B cell (primary cell): ENCODE measurements around the gene ZBTB7A. TPM values are rescaled to one million over a fixed set of nuclear protein-coding genes. Genes with fewer than 3 reads are reported as not detected.

Source experiments
- ATAC-seq: fragments of 200-7000 bp; cut with Tn5 transposase; one replicate; pipeline ENCODE4 v1.10.0; 2021; ENCODE audit warnings: low read depth, mild to moderate bottlenecking, moderate number of reproducible peaks, moderate library complexity
- CTCF ChIA-PET: fragments of 350-600 bp; sonication (Branson Sonifier 250); formaldehyde crosslinking; loops from one replicate; lab custom pipeline; 2021; ENCODE audit warnings: antibody characterized with exemption, inconsistent platforms; lab: Charles Lee
- POLR2A ChIA-PET: fragments of 350-600 bp; sonication (Branson Sonifier 250); formaldehyde crosslinking; loops from one replicate; lab custom pipeline; 2021; ENCODE audit warnings: antibody characterized with exemption; lab: Charles Lee
- DNase-seq: peaks from one replicate; pipeline ENCODE4 v3.0.0; 2013
- H2AFZ ChIP-seq: 2 replicates; pipeline ENCODE4 v1.6.1; 2012; ENCODE audit warnings: mild to moderate bottlenecking, low read depth, low read length; ENCODE audit not compliant: insufficient read depth, poor library complexity, severe bottlenecking
- H3K27ac ChIP-seq, 2 donors: 1 replicate in 1 of 2; 2 replicates in 1 of 2; pipeline ENCODE4 v1.5.1; 2012 to 2013; ENCODE audit warnings: low read length in 2 of 2, mild to moderate bottlenecking in 2 of 2, moderate library complexity in 1 of 2
- H3K27me3 ChIP-seq, 4 experiments: fragments of 200-600 bp in 1 of 4; sonication (generic) in 1 of 4; replicated peaks in 1 of 4; 1 replicate in 2 of 4; 2 replicates in 2 of 4; pipeline versions ENCODE4 v1.6.1 to v1.7.0; 2013 to 2016; ENCODE audit warnings: low read length in 3 of 4, mild to moderate bottlenecking in 2 of 4, mixed read lengths in 1 of 4, moderate library complexity in 1 of 4; ENCODE audit not compliant: insufficient read depth in 4 of 4, control insufficient read depth in 3 of 4; ENCODE audit errors: control extremely low read depth in 1 of 4
- H3K36me3 ChIP-seq, 2 experiments: replicated peaks in 1 of 2; 1 replicate in 1 of 2; 2 replicates in 1 of 2; pipeline versions ENCODE4 v1.6.1 to v1.7.1; 2013; ENCODE audit warnings: low read length in 1 of 2; ENCODE audit not compliant: insufficient read depth in 2 of 2, control insufficient read depth in 1 of 2; ENCODE audit errors: control extremely low read depth in 1 of 2, extremely low read depth in 1 of 2
- H3K4me1 ChIP-seq, 2 donors: fragments of 200-600 bp in 1 of 2; sonication (generic) in 1 of 2; 1 replicate in 1 of 2; 2 replicates in 1 of 2; pipeline versions ENCODE4 v1.5.1 to v1.6.1; 2013 to 2017; ENCODE audit warnings: low read length in 2 of 2; ENCODE audit not compliant: control insufficient read depth in 2 of 2, insufficient read depth in 2 of 2
- H3K4me2 ChIP-seq: replicated peaks from 2 replicates; pipeline ENCODE3; 2012; ENCODE audit warnings: mild to moderate bottlenecking, low read depth, low read length; ENCODE audit not compliant: poor library complexity, severe bottlenecking
- H3K4me3 ChIP-seq, 5 experiments: fragments of 200-600 bp in 1 of 5; sonication (generic) in 1 of 5; 1 replicate in 3 of 5; 2 replicates in 2 of 5; pipeline versions ENCODE4 v1.5.1 to v1.7.0; 2011 to 2016; ENCODE audit warnings: low read length in 4 of 5, mild to moderate bottlenecking in 4 of 5, low read depth in 2 of 5, control low read depth in 1 of 5, moderate library complexity in 1 of 5; ENCODE audit not compliant: insufficient read depth in 1 of 5; ENCODE audit errors: control extremely low read depth in 1 of 5, extremely low read depth in 1 of 5
- H3K79me2 ChIP-seq: fragments of 200-600 bp; sonication (generic); one replicate; pipeline ENCODE4 v1.6.0; 2016; ENCODE audit warnings: low read length; ENCODE audit not compliant: control insufficient read depth, insufficient read depth
- H3K9ac ChIP-seq: fragments of 200-600 bp; sonication (generic); 2 replicates; pipeline ENCODE4 v1.6.1; 2017; ENCODE audit warnings: mild to moderate bottlenecking, low read length, moderate library complexity
- H3K9me3 ChIP-seq, 3 donors: one replicate each; pipeline versions ENCODE4 v1.6.1 to v1.7.1; 2013; ENCODE audit warnings: low read length in 2 of 3; ENCODE audit not compliant: control insufficient read depth in 2 of 3, insufficient read depth in 1 of 3; ENCODE audit errors: control extremely low read depth in 1 of 3
- H4K20me1 ChIP-seq: 2 replicates; pipeline ENCODE4 v1.6.0; 2012; ENCODE audit warnings: mild to moderate bottlenecking, low read length; ENCODE audit not compliant: insufficient read depth, control insufficient read depth, poor library complexity, severe bottlenecking
- H3K27ac Mint-ChIP-seq: one replicate; pipeline ENCODE4 v1.8.0; 2021; ENCODE audit warnings: mixed read lengths
- H3K27me3 Mint-ChIP-seq: one replicate; pipeline ENCODE4 v1.8.0; 2021; ENCODE audit warnings: mixed read lengths
- H3K4me1 Mint-ChIP-seq: one replicate; pipeline ENCODE4 v1.8.0; 2021; ENCODE audit warnings: mixed read lengths
- H3K4me3 Mint-ChIP-seq: one replicate; pipeline ENCODE4 v1.8.0; 2021; ENCODE audit warnings: mixed read lengths
- H3K9me3 Mint-ChIP-seq: one replicate; pipeline ENCODE4 v1.8.0; 2022; ENCODE audit warnings: mixed read lengths; ENCODE audit not compliant: insufficient read depth
- CTCF ChIP-seq: fragments of 200-600 bp; IDR thresholded peaks from one replicate; pipeline ENCODE4 v1.8.0; 2022; ENCODE audit warnings: antibody characterized with exemption, mild to moderate bottlenecking
- EZH2 ChIP-seq: IDR thresholded peaks from 2 replicates; pipeline ENCODE4 v1.6.1; 2012; ENCODE audit warnings: borderline replicate concordance, low read depth, mild to moderate bottlenecking, moderate library complexity, low read length; ENCODE audit not compliant: insufficient read depth, poor library complexity, severe bottlenecking
- WGBS: methylation state at CpG from one replicate; pipeline ENCODE4 v1.1.5; 2013; ENCODE audit warnings: missing lambda C conversion rate; ENCODE audit not compliant: insufficient coverage; 5-methylcytosine and 5-hydroxymethylcytosine counted together
- intact Hi-C: fragments of 100-400 bp; cut with micrococcal nuclease; formaldehyde crosslinking; loops from one replicate; pipeline ENCODE4 v1.10.0; 2022
- polyA plus RNA-seq: library from polyadenylated mRNA; depleted of rRNA; stranded (reverse); fragments of >200 nt; gene quantifications from 2 replicates; pipeline ENCODE4 v1.2.3, GENCODE V29; 2012
- total RNA-seq, 2 donors: library from RNA; stranded (reverse); fragments of 120-200 nt in 1 of 2; gene quantifications; 1 replicate in 1 of 2; 2 replicates in 1 of 2; pipeline versions ENCODE4 v1.2.3 to v1.2.4, GENCODE V29; 2013 to 2022

The ZBTB7A gene
- total and polyA plus RNA-seq, 2 donors (not counting 1 experiment from before 2014, with no cell fraction given) = 24.8 to 62.6 TPM

DNA sequence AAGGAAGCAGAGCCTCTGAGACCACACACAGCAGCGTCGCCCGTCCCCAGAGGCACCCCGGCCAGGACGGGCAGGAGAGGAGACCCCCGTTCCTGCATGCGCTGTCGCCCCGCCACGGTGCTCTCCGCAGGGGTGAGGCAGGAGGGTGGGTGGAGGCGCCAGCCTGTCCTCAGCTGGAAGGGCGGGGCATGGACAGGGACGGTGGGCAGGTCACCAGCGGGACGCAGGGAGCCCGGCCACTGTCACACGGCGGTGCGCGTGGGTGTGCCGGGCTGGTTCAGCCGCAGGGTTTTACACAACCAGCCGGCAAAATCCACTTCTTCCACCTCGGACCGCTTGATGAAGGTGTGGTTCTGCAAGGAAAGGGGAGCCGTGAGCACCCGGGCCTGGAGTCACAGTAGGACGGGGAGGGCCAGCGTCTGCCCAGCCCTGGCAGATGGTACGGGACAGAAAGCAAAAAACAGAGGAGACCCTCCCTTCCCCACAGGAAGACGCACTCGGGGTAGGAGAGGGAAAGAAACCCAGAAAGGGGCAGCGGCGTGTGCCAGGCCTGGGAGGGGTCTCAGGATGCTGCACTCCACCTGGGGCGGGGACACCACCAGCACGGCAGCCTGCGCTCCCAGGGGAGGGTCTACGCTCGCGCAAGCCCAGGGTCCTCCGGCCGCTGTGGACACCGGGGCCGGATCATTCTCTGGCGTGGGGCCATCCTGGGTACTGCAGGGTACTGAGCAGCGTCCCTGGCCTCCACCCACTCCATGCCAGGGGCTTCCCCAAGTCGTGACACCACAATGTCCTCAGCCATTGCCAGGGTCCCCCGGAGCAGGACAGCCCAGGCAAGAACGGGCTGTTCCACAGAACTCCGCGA lies 23.9 kb upstream of the ZBTB7A start:
- no peak for TF ChIP-seq CTCF
- no peak for TF ChIP-seq EZH2
- Histone ChIP-seq H3K4me3 (no peak overlapping the region), H3K79me2 (no peaks in the 10 kb centered on the region), H3K36me3 (peaks cover 0 to 16% of the 10 kb centered on the region in 2 experiments), H3K4me1 (peaks cover 17 to 21% of the 10 kb centered on the region in 2 donors), H3K9ac (no peak overlapping the region), H4K20me1 (no peaks in the 10 kb centered on the region), H3K27ac (peak overlapping the region in 1 of 2 donors; percentile 74), H3K27me3 (no peaks in the 10 kb centered on the region), H3K4me2 (no peak overlapping the region), H3K9me3 (no peaks in the 10 kb centered on the region), H2AFZ (no peak overlapping the region)
- ATAC-seq = no peak
- H3K9me3 Mint-ChIP-seq = no peaks in the 10 kb centered on the region
- ChIA-PET CTCF (interaction anchor here (2.4 kb wide), 1 partner anchor 50 kb away, joined by 9 read pairs; no protein-coding TSS in a partner anchor), POLR2A (no interaction called here)
- H3K27me3 Mint-ChIP-seq = no peaks in the 10 kb centered on the region
- no peak overlapping the region for H3K4me3 Mint-ChIP-seq
- 97% methylated on average over 39 of the region's 52 CpGs for WGBS
- DNase-seq = no peak
- intact Hi-C loops = no loop called here
- peaks cover 13% of the 10 kb centered on the region for H3K4me1 Mint-ChIP-seq
- H3K27ac Mint-ChIP-seq = no peak overlapping the region

- Histone ChIP-seq H3K27me3 (no peaks in the 10 kb centered on the region), H3K79me2 (no peaks in the 10 kb centered on the region), H4K20me1 (no peaks in the 10 kb centered on the region), H3K27ac (peak overlapping the region; percentile 62 to 74), H3K4me2 (peak overlapping the region; percentile 78), H3K36me3 (peaks cover 0 to 13% of the 10 kb centered on the region in 2 experiments), H2AFZ (peak overlapping the region; percentile 79), H3K9ac (peak overlapping the region; percentile 50), H3K4me3 (peak overlapping the region in 2 of 5 experiments; percentile 45 to 46), H3K9me3 (no peaks in the 10 kb centered on the region), H3K4me1 (peaks cover 17 to 21% of the 10 kb centered on the region in 2 donors)
- H3K27me3 Mint-ChIP-seq = no peaks in the 10 kb centered on the region
- no peaks in the 10 kb centered on the region for H3K9me3 Mint-ChIP-seq
- no peak for DNase-seq
- intact Hi-C loops = no loop called here
- WGBS = 82% methylated on average over 22 of the region's 22 CpGs
- peak overlapping the region; percentile 74 for H3K27ac Mint-ChIP-seq
- H3K4me3 Mint-ChIP-seq = no peak overlapping the region
- H3K4me1 Mint-ChIP-seq = peaks cover 13% of the 10 kb centered on the region
- POLR2A ChIA-PET = no interaction called here
- no peak for ATAC-seq
- CTCF ChIA-PET = interaction anchor here (1.4 to 2.4 kb wide), 2 partner anchors 50 to 102 kb away, joined by 4 to 9 read pairs; no protein-coding TSS in a partner anchor
- TF ChIP-seq EZH2 (no peak), CTCF (no peak)
Observed at GRCh38 chr19:4089946-4090345, 23.2 kb upstream of the ZBTB7A start.
